NCI-H1417 (cell line): ENCODE measurements around the gene GPC4.
"Not testable (repeated sequence)": the region's sequence is repeated elsewhere in the genome, so short reads cannot be mapped to it uniquely, and the experiment has no call there.

Experiments
- DNase-seq, 3 experiments: peaks; one replicate each; lab custom pipeline; 2025; lab: John Stamatoyannopoulos, UW

Gene GPC4

GRCh38 chrX:133305348-133305747 is 109.9 kb downstream of the GPC4 start:
- DNase-seq, result no peak

- no peak for DNase-seq
Measured at GRCh38 chrX:133302775-133303445, 112.4 kb downstream of the GPC4 start.

GRCh38 chrX:133300591-133300990 is 114.7 kb downstream of the GPC4 start:
- DNase-seq, result no peak

GRCh38 chrX:133297284-133297683 is 118.0 kb downstream of the GPC4 start:
- DNase-seq, result no peak

- DNase-seq, result no peak
Measured at GRCh38 chrX:133294126-133294525, 121.2 kb downstream of the GPC4 start.

- no peak for DNase-seq
Measured at GRCh38 chrX:133290076-133290475, 125.2 kb downstream of the GPC4 start.

- no peak for DNase-seq
Measured at GRCh38 chrX:133287860-133288259, 127.4 kb downstream of the GPC4 start.

- DNase-seq, result no peak
Measured at GRCh38 chrX:133285341-133285740, 129.9 kb downstream of the GPC4 start.

GRCh38 chrX:133279112-133279730 is 136.1 kb downstream of the GPC4 start:
- DNase-seq, result not testable (repeated sequence)

GRCh38 chrX:133273180-133273579 is 142.1 kb downstream of the GPC4 start:
- DNase-seq, result no peak

GRCh38 chrX:133269168-133269567 is 146.1 kb downstream of the GPC4 start:
- DNase-seq, result peak in 1 of 3 experiments; percentile 27

- DNase-seq, result no peak
Measured at GRCh38 chrX:133267621-133268020, 147.7 kb downstream of the GPC4 start.

- DNase-seq, result no peak
Measured at GRCh38 chrX:133265331-133265730, 150.0 kb downstream of the GPC4 start.

- DNase-seq, result no peak
Measured at GRCh38 chrX:133258481-133258880, 156.8 kb downstream of the GPC4 start.

- no peak for DNase-seq
Measured at GRCh38 chrX:133254666-133255065, 160.6 kb downstream of the GPC4 start.

- no peak for DNase-seq
Measured at GRCh38 chrX:133251204-133251603, 164.1 kb downstream of the GPC4 start.

- DNase-seq, result no peak
Measured at GRCh38 chrX:133250184-133251100, 164.8 kb downstream of the GPC4 start.
